Heart left ventricle (tissue), 16 donors: ENCODE measurements around the gene FAXDC2. TPM values are rescaled to one million over a fixed set of nuclear protein-coding genes. Genes with fewer than 3 reads are reported as not detected.

Source experiments
- ATAC-seq, 4 donors: fragments of 200-7000 bp; cut with Tn5 transposase; one replicate each; pipeline ENCODE4 v1.9.1; 2020 to 2022; ENCODE audit warnings: moderate library complexity in 4 of 4, mild to moderate bottlenecking in 3 of 4, moderate number of reproducible peaks in 1 of 4
- DNase-seq, 5 donors: peaks; one replicate each; pipeline ENCODE4 v3.0.0-alpha.2; 2020
- H3K27ac ChIP-seq, 12 donors: fragments of 200-600 bp; sonication (generic) in 4 of 12; one replicate each; pipeline versions ENCODE4 v1.5.0 to v1.8.0; 2016 to 2022; ENCODE audit warnings: mild to moderate bottlenecking in 2 of 12
- H3K27me3 ChIP-seq, 9 donors: fragments of 200-600 bp; sonication (generic) in 2 of 9; one replicate each; pipeline versions ENCODE4 v1.5.1 to v1.8.0; 2016 to 2022; ENCODE audit warnings: mild to moderate bottlenecking in 3 of 9
- H3K36me3 ChIP-seq, 9 donors: fragments of 200-600 bp; sonication (generic) in 2 of 9; one replicate each; pipeline versions ENCODE4 v1.5.0 to v1.8.0; 2018 to 2022; ENCODE audit warnings: mild to moderate bottlenecking in 2 of 9
- H3K4me1 ChIP-seq, 12 donors: fragments of 200-600 bp; sonication (generic) in 4 of 12; one replicate each; pipeline versions ENCODE4 v1.5.0 to v1.8.0; 2016 to 2022; ENCODE audit warnings: mild to moderate bottlenecking in 3 of 12
- H3K4me3 ChIP-seq, 12 donors: fragments of 200-600 bp; sonication (generic) in 4 of 12; one replicate each; pipeline versions ENCODE4 v1.5.0 to v1.8.0; 2017 to 2022; ENCODE audit warnings: mild to moderate bottlenecking in 9 of 12, moderate library complexity in 4 of 12
- H3K9me3 ChIP-seq, 12 donors: fragments of 200-600 bp; sonication (generic) in 4 of 12; one replicate each; pipeline versions ENCODE4 v1.5.0 to v1.8.0; 2016 to 2022; ENCODE audit warnings: mild to moderate bottlenecking in 1 of 12
- POLR2A ChIP-seq, 2 donors: fragments of 450-650 bp; IDR thresholded peaks; one replicate each; pipeline ENCODE4 v1.6.1; 2017; ENCODE audit warnings: antibody characterized with exemption in 2 of 2, mild to moderate bottlenecking in 2 of 2, moderate library complexity in 2 of 2
- WGBS, 4 donors: extraction: QIAGEN DNeasy Blood & Tissue Kit in 2 of 4; methylation state at CpG; one replicate each; pipeline versions ENCODE4 v1.1.5 to v1.1.7; 2013 to 2018; 5-methylcytosine and 5-hydroxymethylcytosine counted together
- intact Hi-C, 10 donors: fragments of 100-400 bp; cut with DNase I; formaldehyde crosslinking; loops; one replicate each; pipeline versions ENCODE4 v1.11.1 to v1.14.2; 2022
- polyA plus RNA-seq, 2 donors: library from polyadenylated mRNA; stranded (reverse); fragments of 200-250 nt; gene quantifications; one replicate each; pipeline ENCODE4 v1.2.3, GENCODE V29; 2013
- total RNA-seq, 9 donors: library from RNA; depleted of rRNA in 2 of 9; stranded (reverse); fragments of >200 nt in 2 of 9; fragmentation: NEBNext Ultra II Directional in 3 of 9; extraction: Animal tissue kit (Norgen Biotek cat#: 25700) in 3 of 9; gene quantifications; one replicate each; pipeline versions ENCODE4 v1.1.0 to v1.2.4, GENCODE V29; 2016 to 2023
- TF ChIP-seq, protein P1 (sequence below), 12 donors: fragments of 200-600 bp; sonication (generic) in 4 of 12; IDR thresholded peaks; one replicate each; pipeline versions ENCODE4 v1.5.0 to v1.8.0; 2018 to 2022; ENCODE audit warnings: antibody characterized with exemption in 12 of 12, mild to moderate bottlenecking in 5 of 12
- donor health status: ischemic (EF 13 %, LVEDD 7.1; RV severe dilation, severe dysfunction).
- donor health status: healthy with polysubstance abuse.
- donor health status: DM: no; HTN: yes; CAD: no.
- donor health status: DM: no; HTN: no; CAD: no.
- donor health status: ischemic (EF 25% LVEDD 6.9; RV normal size, moderate dysfunction).
- donor health status: ischemic (EF 25% LVEDD 5.7; RV mildly dilated, moderate dysfunction).
- donor health status: healthy.
- donor health status: DM: yes; HTN: yes; CAD: no.
- donor health status: ischemic (EF 35%, LVEDD 5.7; RV mildly dilated, moderate dysfunction).
- donor health status: nonischemic (EF 11% LVEDD 7.7; RV severe dilation, severe dysfunction).
- donor health status: DM: yes; HTN: yes; CAD: no.
- donor health status: PGD.
- donor health status: ischemic (EF 29% LVEDD 5.4; RV normal size, mild dysfunction).
- donor health status: nonischemic (EF 23%, LVEDD 6.1; RV moderate dilation, normal function).

The FAXDC2 gene
- total and polyA plus RNA-seq, 11 donors: 5.3 to 39.5 (median 21.9) TPM

DNA sequence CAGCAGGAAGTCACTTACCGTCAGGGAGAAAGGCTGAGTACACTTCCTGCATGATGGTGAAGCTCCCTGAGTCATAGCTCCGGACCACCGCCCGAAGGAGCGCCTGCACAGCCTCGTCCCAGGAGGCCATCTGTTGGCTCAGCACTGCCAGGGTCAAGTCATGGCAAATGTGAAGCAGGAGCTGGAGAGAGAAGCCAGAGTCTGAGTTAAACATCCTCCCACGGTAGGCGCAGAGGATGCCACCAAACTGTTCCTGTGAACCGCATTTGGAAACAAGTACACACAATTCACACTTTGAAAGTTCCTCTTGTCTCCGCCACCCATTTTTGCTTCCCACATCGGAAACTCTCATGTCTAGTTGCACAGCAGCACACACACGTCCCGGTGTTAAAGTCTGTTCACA lies 42.0 kb upstream of the FAXDC2 start:
- 70 to 85% (median 74%) methylated on average over 13 of the region's 13 CpGs for WGBS, 4 donors
- H3K27me3 ChIP-seq: no peaks in the 10 kb centered on the region
- H3K27ac ChIP-seq: no peak overlapping the region
- ATAC-seq: peak in 3 of 4 donors; percentile 65 to 84 (median 69)
- peaks cover 5 to 100% (median 99%) of the 10 kb centered on the region in 9 donors for H3K36me3 ChIP-seq
- no peaks in the 10 kb centered on the region for H3K4me1 ChIP-seq
- peaks cover 0 to 9% (median 0%) of the 10 kb centered on the region in 12 donors for H3K9me3 ChIP-seq
- no peak for TF ChIP-seq POLR2A (IDR thresholded peaks at IDR 0.05)
- TF ChIP-seq, protein P1, sequence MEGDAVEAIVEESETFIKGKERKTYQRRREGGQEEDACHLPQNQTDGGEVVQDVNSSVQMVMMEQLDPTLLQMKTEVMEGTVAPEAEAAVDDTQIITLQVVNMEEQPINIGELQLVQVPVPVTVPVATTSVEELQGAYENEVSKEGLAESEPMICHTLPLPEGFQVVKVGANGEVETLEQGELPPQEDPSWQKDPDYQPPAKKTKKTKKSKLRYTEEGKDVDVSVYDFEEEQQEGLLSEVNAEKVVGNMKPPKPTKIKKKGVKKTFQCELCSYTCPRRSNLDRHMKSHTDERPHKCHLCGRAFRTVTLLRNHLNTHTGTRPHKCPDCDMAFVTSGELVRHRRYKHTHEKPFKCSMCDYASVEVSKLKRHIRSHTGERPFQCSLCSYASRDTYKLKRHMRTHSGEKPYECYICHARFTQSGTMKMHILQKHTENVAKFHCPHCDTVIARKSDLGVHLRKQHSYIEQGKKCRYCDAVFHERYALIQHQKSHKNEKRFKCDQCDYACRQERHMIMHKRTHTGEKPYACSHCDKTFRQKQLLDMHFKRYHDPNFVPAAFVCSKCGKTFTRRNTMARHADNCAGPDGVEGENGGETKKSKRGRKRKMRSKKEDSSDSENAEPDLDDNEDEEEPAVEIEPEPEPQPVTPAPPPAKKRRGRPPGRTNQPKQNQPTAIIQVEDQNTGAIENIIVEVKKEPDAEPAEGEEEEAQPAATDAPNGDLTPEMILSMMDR (IDR thresholded peaks at IDR 0.05): no peak
- peak in 1 of 5 donors; percentile 58 for DNase-seq
- intact Hi-C loops: loop anchor here in 1 of 10 donors (10.0 kb wide), 1 partner anchor 78 kb away; no protein-coding TSS in a partner anchor
- no peak overlapping the region for H3K4me3 ChIP-seq

DNA sequence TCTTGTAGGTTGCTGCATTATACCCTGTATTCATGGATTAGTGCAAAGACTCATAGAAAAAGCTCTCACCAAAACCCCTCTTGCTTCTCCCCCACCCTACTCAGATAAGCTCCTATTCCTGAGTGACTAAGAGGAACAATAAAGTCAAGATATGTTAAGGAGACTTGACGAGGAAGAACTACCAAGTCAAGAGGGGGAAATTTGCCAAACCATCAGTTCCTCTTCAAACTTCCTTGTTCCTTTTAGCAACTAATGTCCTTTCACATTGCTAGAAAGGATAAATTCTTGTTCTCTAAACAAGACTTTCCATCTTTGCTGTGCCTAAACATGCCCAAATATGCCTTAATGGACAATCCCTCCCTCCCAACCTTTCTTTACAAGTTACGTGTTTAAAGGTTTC lies 35.0 kb upstream of the FAXDC2 start:
- peaks cover 6 to 58% (median 46%) of the 10 kb centered on the region in 9 donors for H3K36me3 ChIP-seq
- no peak overlapping the region for H3K27ac ChIP-seq
- TF ChIP-seq POLR2A (IDR thresholded peaks at IDR 0.05): no peak
- TF ChIP-seq, protein P1 (IDR thresholded peaks at IDR 0.05): no peak
- ATAC-seq (no peak), DNase-seq (no peak)
- intact Hi-C loops: no loop called here
- H3K4me1 ChIP-seq: peaks cover 0 to 15% (median 4%) of the 10 kb centered on the region in 12 donors
- 88 to 96% (median 92%) methylated on average over 2 of the region's 2 CpGs for WGBS, 4 donors
- no peak overlapping the region for H3K4me3 ChIP-seq
- peaks cover 0 to 34% (median 19%) of the 10 kb centered on the region in 12 donors for H3K9me3 ChIP-seq
- no peaks in the 10 kb centered on the region for H3K27me3 ChIP-seq

DNA sequence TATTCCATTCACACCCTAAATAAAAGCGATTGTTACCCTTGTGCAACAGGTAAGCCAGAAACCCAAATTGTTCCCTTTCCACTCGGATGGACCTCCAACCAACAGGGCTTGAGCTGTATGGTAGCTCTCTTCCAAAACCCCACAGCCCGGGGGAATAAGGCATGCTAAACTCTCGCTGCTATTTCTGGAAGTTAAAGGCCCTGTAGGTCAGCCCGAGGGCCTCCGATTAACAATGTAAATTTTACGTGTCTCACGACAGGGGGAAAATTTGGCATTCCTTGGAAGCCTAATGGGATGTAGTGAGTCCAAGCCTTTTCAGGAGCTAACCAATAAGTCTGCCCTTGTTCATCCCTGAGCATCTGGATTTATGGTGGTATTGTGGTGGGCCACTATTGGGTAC lies 34.0 kb upstream of the FAXDC2 start:
- 89 to 94% (median 91%) methylated on average over 8 of the region's 8 CpGs for WGBS, 4 donors
- Histone ChIP-seq H3K9me3 (peaks cover 0 to 39% (median 21%) of the 10 kb centered on the region in 12 donors), H3K4me1 (peaks cover 0 to 15% (median 4%) of the 10 kb centered on the region in 12 donors), H3K36me3 (peaks cover 6 to 48% (median 36%) of the 10 kb centered on the region in 9 donors), H3K4me3 (no peak overlapping the region), H3K27ac (no peak overlapping the region), H3K27me3 (no peaks in the 10 kb centered on the region)
- ATAC-seq (no peak), DNase-seq (no peak)
- intact Hi-C loops: no loop called here
- TF ChIP-seq, protein P1 (IDR thresholded peaks at IDR 0.05): no peak
- no peak for TF ChIP-seq POLR2A (IDR thresholded peaks at IDR 0.05)

DNA sequence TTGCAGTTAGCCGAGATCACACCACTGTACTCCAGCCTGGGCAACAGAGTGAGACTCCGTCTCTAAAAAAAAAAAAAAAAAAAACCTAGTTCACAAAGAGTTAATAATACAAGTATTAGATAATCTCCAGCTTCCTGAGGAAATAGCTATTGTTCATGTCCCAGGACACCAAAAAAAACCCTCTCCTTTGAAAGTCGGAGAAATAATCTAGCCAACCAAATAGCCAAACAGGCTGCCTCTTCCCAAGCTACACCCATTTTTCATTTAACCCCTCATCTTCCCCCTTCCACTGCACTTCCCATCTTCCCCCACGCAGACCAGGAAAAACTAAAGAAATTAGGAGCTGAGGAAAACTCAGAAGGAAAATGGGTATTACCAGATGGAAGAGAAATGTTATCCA lies 31.6 kb upstream of the FAXDC2 start:
- Histone ChIP-seq H3K27ac (peak overlapping the region in 10 of 12 donors; percentile 46 to 76 (median 64)), H3K36me3 (peaks cover 0 to 31% (median 17%) of the 10 kb centered on the region in 9 donors), H3K4me1 (peaks cover 0 to 15% (median 4%) of the 10 kb centered on the region in 12 donors), H3K9me3 (peaks cover 0 to 53% (median 29%) of the 10 kb centered on the region in 12 donors), H3K27me3 (no peaks in the 10 kb centered on the region), H3K4me3 (no peak overlapping the region)
- WGBS, 4 donors: 53 to 62% (median 57%) methylated on average over 4 of the region's 4 CpGs
- TF ChIP-seq POLR2A (IDR thresholded peaks at IDR 0.05): no peak
- TF ChIP-seq, protein P1 (IDR thresholded peaks at IDR 0.05): no peak
- intact Hi-C loops: loop anchor here in 1 of 10 donors (2.0 kb wide), 1 partner anchor 23 kb away; the partner anchor contains the start of gene CNOT8
- ATAC-seq: peak in 3 of 4 donors; percentile 52 to 82 (median 52)
- DNase-seq: no peak
